Osteoblast (primary cell): ENCODE measurements around the gene RAB10. TPM values are rescaled to one million over a fixed set of nuclear protein-coding genes. Genes with fewer than 3 reads are reported as not detected.

Experiments
- DNase-seq: peaks from one replicate; pipeline ENCODE4 v3.0.0; 2011; ENCODE audit warnings: low spot score, mixed read lengths; ENCODE audit not compliant: insufficient read length; ENCODE audit errors: missing footprints
- H2AFZ ChIP-seq: 2 replicates; pipeline ENCODE4 v1.6.0; 2011; ENCODE audit warnings: mild to moderate bottlenecking, low read length
- H3K27ac ChIP-seq: 2 replicates; pipeline ENCODE4 v1.5.1; 2011; ENCODE audit warnings: mild to moderate bottlenecking, low read depth, low read length, moderate library complexity
- H3K27me3 ChIP-seq: 2 replicates; pipeline ENCODE4 v1.6.0; 2012; ENCODE audit warnings: mild to moderate bottlenecking, control low read depth, inconsistent platforms, low read length, moderate library complexity; ENCODE audit not compliant: insufficient read depth
- H3K36me3 ChIP-seq: 2 replicates; pipeline ENCODE4 v1.5.1; 2011; ENCODE audit warnings: mild to moderate bottlenecking, low read length, control low read depth, moderate library complexity; ENCODE audit not compliant: insufficient read depth
- H3K4me1 ChIP-seq: 2 replicates; pipeline ENCODE4 v1.5.1; 2011; ENCODE audit warnings: mild to moderate bottlenecking, low read length, control low read depth, moderate library complexity; ENCODE audit not compliant: insufficient read depth
- H3K4me2 ChIP-seq: 2 replicates; pipeline ENCODE4 v1.6.0; 2011; ENCODE audit warnings: mild to moderate bottlenecking, low read length; ENCODE audit not compliant: insufficient read depth
- H3K4me3 ChIP-seq: fragments of 200-600 bp; sonication (generic); 3 replicates; pipeline ENCODE4 v1.5.1; 2012; ENCODE audit warnings: mild to moderate bottlenecking, low read length, inconsistent platforms; ENCODE audit not compliant: insufficient read depth
- H3K79me2 ChIP-seq: 2 replicates; pipeline ENCODE4 v1.6.0; 2012; ENCODE audit warnings: mild to moderate bottlenecking, low read length, control low read depth, inconsistent platforms; ENCODE audit not compliant: insufficient read depth
- H3K9me3 ChIP-seq: 2 replicates; pipeline ENCODE4 v1.5.1; 2011; ENCODE audit warnings: low read depth, low read length, control low read depth
- H4K20me1 ChIP-seq: 2 replicates; pipeline ENCODE4 v1.6.0; 2012; ENCODE audit warnings: mild to moderate bottlenecking, low read length, control low read depth; ENCODE audit not compliant: insufficient read depth
- CTCF ChIP-seq: IDR thresholded peaks from 2 replicates; pipeline ENCODE4 v1.5.1; 2011; ENCODE audit warnings: mild to moderate bottlenecking, low read depth, low read length, moderate library complexity; ENCODE audit errors: extremely low read depth
- total RNA-seq: library from RNA; depleted of rRNA; stranded (reverse); fragments of >200 nt; gene quantifications from 2 replicates; pipeline ENCODE4 v1.2.3, GENCODE V29; 2012

RAB10 gene
- total RNA-seq, 1 donor = 151 TPM

DNA sequence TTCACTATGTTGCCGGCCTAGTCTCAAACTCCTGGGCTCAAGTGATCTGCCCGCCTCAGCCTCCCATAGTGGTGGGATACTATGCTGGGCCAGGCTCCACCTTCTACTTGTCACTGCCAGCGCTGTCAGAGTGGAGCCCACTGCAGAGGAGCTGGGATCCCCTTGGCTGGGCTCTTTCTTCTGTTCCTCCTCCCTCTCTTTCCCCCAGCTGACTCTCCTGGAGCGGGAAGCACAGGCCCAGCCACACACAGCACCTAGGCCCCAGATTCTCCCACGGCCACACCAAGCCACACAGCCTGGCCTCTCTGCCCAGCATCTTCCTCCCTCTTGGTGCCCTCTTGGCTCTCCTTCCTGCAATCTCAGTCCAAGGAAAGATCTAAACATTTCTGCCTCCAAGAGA, 135.3 kb downstream of the RAB10 start:
- DNase-seq = peak; percentile 14
- no peaks in the 10 kb centered on the region for H3K79me2 ChIP-seq
- H3K36me3 ChIP-seq = no peaks in the 10 kb centered on the region
- no peaks in the 10 kb centered on the region for H4K20me1 ChIP-seq
- no peaks in the 10 kb centered on the region for H3K4me1 ChIP-seq
- H3K4me3 ChIP-seq = no peak overlapping the region
- TF ChIP-seq CTCF = no peak
- no peak overlapping the region for H3K4me2 ChIP-seq
- H3K9me3 ChIP-seq = no peaks in the 10 kb centered on the region
- H3K27me3 ChIP-seq = peaks cover 24% of the 10 kb centered on the region
- no peak overlapping the region for H3K27ac ChIP-seq
- no peak overlapping the region for H2AFZ ChIP-seq

- Histone ChIP-seq H2AFZ (no peak overlapping the region), H3K4me1 (no peaks in the 10 kb centered on the region), H3K4me2 (no peak overlapping the region), H3K27me3 (peaks cover 28% of the 10 kb centered on the region), H3K79me2 (no peaks in the 10 kb centered on the region), H3K9me3 (no peaks in the 10 kb centered on the region), H3K4me3 (no peak overlapping the region), H4K20me1 (no peaks in the 10 kb centered on the region), H3K36me3 (no peaks in the 10 kb centered on the region), H3K27ac (no peak overlapping the region)
- DNase-seq = peak; percentile 82
- no peak for TF ChIP-seq CTCF
Observed at GRCh38 chr2:26169681-26170414, 136.0 kb downstream of the RAB10 start.

- H4K20me1 ChIP-seq = no peaks in the 10 kb centered on the region
- H3K27ac ChIP-seq = no peak overlapping the region
- peaks cover 28% of the 10 kb centered on the region for H3K27me3 ChIP-seq
- H3K4me1 ChIP-seq = no peaks in the 10 kb centered on the region
- no peaks in the 10 kb centered on the region for H3K79me2 ChIP-seq
- H3K9me3 ChIP-seq = no peaks in the 10 kb centered on the region
- no peak overlapping the region for H3K4me3 ChIP-seq
- no peaks in the 10 kb centered on the region for H3K36me3 ChIP-seq
- TF ChIP-seq CTCF = no peak
- no peak overlapping the region for H2AFZ ChIP-seq
- H3K4me2 ChIP-seq = no peak overlapping the region
- DNase-seq = peak; percentile 76
Observed at GRCh38 chr2:26170795-26171194, 136.9 kb downstream of the RAB10 start.

GRCh38 chr2:26172189-26172870, 138.4 kb downstream of the RAB10 start:
- no peaks in the 10 kb centered on the region for H4K20me1 ChIP-seq
- peak; percentile 81 for DNase-seq
- no peaks in the 10 kb centered on the region for H3K79me2 ChIP-seq
- no peaks in the 10 kb centered on the region for H3K9me3 ChIP-seq
- no peaks in the 10 kb centered on the region for H3K36me3 ChIP-seq
- H3K4me3 ChIP-seq = no peak overlapping the region
- H3K4me2 ChIP-seq = no peak overlapping the region
- H3K27ac ChIP-seq = no peak overlapping the region
- H3K4me1 ChIP-seq = no peaks in the 10 kb centered on the region
- TF ChIP-seq CTCF = no peak
- H3K27me3 ChIP-seq = peaks cover 28% of the 10 kb centered on the region
- no peak overlapping the region for H2AFZ ChIP-seq
